Epithelial cell of esophagus (primary cell): ENCODE results near the gene BIN1.
A peak's percentile ranks its signal among the peaks of the same experiment; 100 is the strongest.

Source experiments
- DNase-seq: peaks from one replicate; pipeline ENCODE4 v3.0.0; 2010; ENCODE audit warnings: low read depth
- H3K4me3 ChIP-seq: 2 replicates; pipeline ENCODE4 v1.5.1; 2011; ENCODE audit warnings: mild to moderate bottlenecking, low read length, control low read depth
- CTCF ChIP-seq: IDR thresholded peaks from 2 replicates; pipeline ENCODE4 v1.5.1; 2011; ENCODE audit warnings: low read depth, mild to moderate bottlenecking, low read length, control low read depth, inconsistent platforms; ENCODE audit not compliant: insufficient read depth; ENCODE audit errors: missing control alignments

The BIN1 gene

GRCh38 chr2:127149384-127149783, 42.4 kb upstream of the BIN1 start:
- DNase-seq, result peak; percentile 86
- TF ChIP-seq CTCF, result no peak
- no peak overlapping the region for H3K4me3 ChIP-seq

- DNase-seq, result no peak
- H3K4me3 ChIP-seq, result no peak overlapping the region
- TF ChIP-seq CTCF, result no peak
Measured at GRCh38 chr2:127146820-127147502, 40.0 kb upstream of the BIN1 start.

- no peak overlapping the region for H3K4me3 ChIP-seq
- no peak for TF ChIP-seq CTCF
- DNase-seq, result no peak
Measured at GRCh38 chr2:127146071-127146725, 39.2 kb upstream of the BIN1 start.

GRCh38 chr2:127145280-127145895, 38.4 kb upstream of the BIN1 start:
- no peak overlapping the region for H3K4me3 ChIP-seq
- TF ChIP-seq CTCF, result no peak
- peak; percentile 55 for DNase-seq

GRCh38 chr2:127143841-127144782, 37.2 kb upstream of the BIN1 start:
- no peak for TF ChIP-seq CTCF
- peak; percentile 16 for DNase-seq
- no peak overlapping the region for H3K4me3 ChIP-seq
